ENCODE measurements around the gene KLHL2.
"Not testable (repeated sequence)": the region's sequence is repeated elsewhere in the genome, so short reads cannot be mapped to it uniquely, and the experiment has no call there.

Gene KLHL2

GRCh38 chr4:165248102-165248501, 40.7 kb downstream of the KLHL2 start:
- Histone ChIP-seq H3K27ac (no peak overlapping the region), H3K27me3 (ENCODE audit: control insufficient read depth, insufficient read depth, low read length) (no peaks in the 10 kb centered on the region), H3K9ac (no peak overlapping the region), H3K36me3 (ENCODE audit: control insufficient read depth, insufficient read depth, low read length) (no peaks in the 10 kb centered on the region), H3K4me1 (no peaks in the 10 kb centered on the region), H3K9me3 (ENCODE audit: control insufficient read depth, low read length) (no peaks in the 10 kb centered on the region), H3K4me3 (ENCODE audit: low read depth, low read length) (no peak overlapping the region), H2AFZ (no peak overlapping the region), H3K4me2 (ENCODE audit: low read length) (no peak overlapping the region), H3K79me2 (no peaks in the 10 kb centered on the region)
- no peak for TF ChIP-seq CTCF (IDR thresholded peaks at IDR 0.05)

DNA sequence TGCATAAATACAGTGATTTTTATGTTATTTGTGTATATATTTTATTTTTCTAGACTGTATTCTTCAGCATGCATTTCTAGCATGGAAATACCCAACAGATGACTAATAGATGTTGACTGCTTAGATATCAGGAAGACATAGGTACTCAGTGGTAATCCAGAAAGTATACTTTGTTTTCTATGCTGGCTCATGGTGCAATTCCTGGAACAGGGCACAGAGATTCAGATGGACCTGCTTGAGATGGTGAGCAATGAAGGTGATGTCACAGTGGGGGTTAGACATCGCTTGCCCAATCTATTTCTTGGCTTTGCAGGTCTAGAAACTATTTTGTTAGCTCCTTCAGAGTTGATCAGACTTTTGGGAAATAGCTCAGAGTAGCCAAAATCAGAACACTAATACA, 41.5 kb downstream of the KLHL2 start:
- H3K79me2 ChIP-seq; H3K4me3 ChIP-seq (ENCODE audit: low read depth, low read length); H2AFZ ChIP-seq; H3K27me3 ChIP-seq (ENCODE audit: control insufficient read depth, insufficient read depth, low read length); H3K9me3 ChIP-seq (ENCODE audit: control insufficient read depth, low read length); H3K9ac ChIP-seq; H3K4me2 ChIP-seq (ENCODE audit: low read length); H3K27ac ChIP-seq; H3K36me3 ChIP-seq (ENCODE audit: control insufficient read depth, insufficient read depth, low read length); H3K4me1 ChIP-seq: not testable (repeated sequence)

- H3K27ac ChIP-seq; H3K79me2 ChIP-seq; H3K4me3 ChIP-seq (ENCODE audit: low read depth, low read length); H3K36me3 ChIP-seq (ENCODE audit: control insufficient read depth, insufficient read depth, low read length); H3K27me3 ChIP-seq (ENCODE audit: control insufficient read depth, insufficient read depth, low read length); H3K9me3 ChIP-seq (ENCODE audit: control insufficient read depth, low read length); H3K9ac ChIP-seq; H3K4me1 ChIP-seq; H3K4me2 ChIP-seq (ENCODE audit: low read length); H2AFZ ChIP-seq: not testable (repeated sequence)
Observed at GRCh38 chr4:165254771-165255170, 47.4 kb downstream of the KLHL2 start.

DNA sequence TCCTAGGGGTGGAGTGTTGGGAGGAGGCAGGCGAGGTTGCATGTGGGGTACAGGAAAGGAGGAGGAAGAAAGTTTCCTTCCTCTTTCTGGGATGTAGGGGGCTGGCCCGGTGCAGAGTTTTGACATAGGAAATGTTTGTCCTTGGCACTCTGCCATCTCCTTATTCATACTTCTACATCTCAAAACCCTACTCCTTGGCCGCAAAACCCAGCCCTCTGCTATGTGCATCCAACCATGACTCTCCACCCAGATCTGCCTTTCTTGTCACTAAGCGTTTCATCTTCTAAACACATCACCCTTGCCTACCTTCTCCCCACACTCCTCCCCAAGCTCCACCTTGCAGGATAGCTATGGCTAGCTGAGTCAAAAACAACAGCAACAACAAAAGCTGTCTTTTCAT, 48.1 kb downstream of the KLHL2 start:
- H3K4me1 ChIP-seq; H3K27ac ChIP-seq; H3K79me2 ChIP-seq; H3K4me2 ChIP-seq (ENCODE audit: low read length); H3K27me3 ChIP-seq (ENCODE audit: control insufficient read depth, insufficient read depth, low read length); H3K9me3 ChIP-seq (ENCODE audit: control insufficient read depth, low read length); H3K4me3 ChIP-seq (ENCODE audit: low read depth, low read length); H3K9ac ChIP-seq; H2AFZ ChIP-seq; H3K36me3 ChIP-seq (ENCODE audit: control insufficient read depth, insufficient read depth, low read length): not testable (repeated sequence)

DNA sequence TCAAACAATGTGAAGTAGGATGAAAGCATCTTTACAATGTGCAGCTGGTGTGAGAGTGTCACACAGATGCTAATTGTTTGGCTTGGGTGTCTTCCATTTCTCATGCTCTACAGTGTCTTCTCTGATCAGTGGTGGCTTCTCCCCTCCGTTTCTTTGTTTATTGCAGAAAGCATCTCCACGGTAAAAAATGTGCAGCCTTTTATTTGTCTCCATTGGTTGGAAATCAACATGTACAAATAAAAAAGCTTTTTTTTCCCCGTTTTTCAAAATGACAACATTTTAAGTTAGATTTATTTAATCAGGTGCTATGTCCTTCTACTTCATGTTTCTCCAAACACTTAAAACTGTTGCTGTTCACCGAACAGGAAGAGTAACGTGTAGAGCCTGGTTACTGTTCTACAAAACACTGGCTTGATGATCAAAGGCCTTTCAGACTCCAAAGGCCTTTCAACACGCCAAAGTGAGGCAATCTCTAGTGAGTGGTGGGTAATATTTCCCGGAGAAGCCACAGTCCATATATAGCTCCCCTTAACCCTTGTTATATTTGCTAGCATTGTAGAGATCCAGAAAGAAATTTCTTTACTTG, 48.8 kb downstream of the KLHL2 start:
- not testable (repeated sequence) for H3K4me2 ChIP-seq (ENCODE audit: low read length); H3K4me3 ChIP-seq (ENCODE audit: low read depth, low read length); H3K4me1 ChIP-seq; H3K9me3 ChIP-seq (ENCODE audit: control insufficient read depth, low read length); H3K27ac ChIP-seq; H3K79me2 ChIP-seq; H3K27me3 ChIP-seq (ENCODE audit: control insufficient read depth, insufficient read depth, low read length); H3K36me3 ChIP-seq (ENCODE audit: control insufficient read depth, insufficient read depth, low read length); H3K9ac ChIP-seq; H2AFZ ChIP-seq

GRCh38 chr4:165259776-165260175, 52.4 kb downstream of the KLHL2 start:
- not testable (repeated sequence) for H3K79me2 ChIP-seq; H3K9ac ChIP-seq; H3K4me2 ChIP-seq (ENCODE audit: low read length); H3K36me3 ChIP-seq (ENCODE audit: control insufficient read depth, insufficient read depth, low read length); H3K4me3 ChIP-seq (ENCODE audit: low read depth, low read length); H3K27me3 ChIP-seq (ENCODE audit: control insufficient read depth, insufficient read depth, low read length); H3K4me1 ChIP-seq; H3K9me3 ChIP-seq (ENCODE audit: control insufficient read depth, low read length); H2AFZ ChIP-seq; H3K27ac ChIP-seq

GRCh38 chr4:165262306-165262705, 54.9 kb downstream of the KLHL2 start:
- H3K4me1 ChIP-seq; H3K4me2 ChIP-seq (ENCODE audit: low read length); H3K36me3 ChIP-seq (ENCODE audit: control insufficient read depth, insufficient read depth, low read length); H2AFZ ChIP-seq; H3K9ac ChIP-seq; H3K27me3 ChIP-seq (ENCODE audit: control insufficient read depth, insufficient read depth, low read length); H3K27ac ChIP-seq; H3K79me2 ChIP-seq; H3K4me3 ChIP-seq (ENCODE audit: low read depth, low read length); H3K9me3 ChIP-seq (ENCODE audit: control insufficient read depth, low read length): not testable (repeated sequence)

DNA sequence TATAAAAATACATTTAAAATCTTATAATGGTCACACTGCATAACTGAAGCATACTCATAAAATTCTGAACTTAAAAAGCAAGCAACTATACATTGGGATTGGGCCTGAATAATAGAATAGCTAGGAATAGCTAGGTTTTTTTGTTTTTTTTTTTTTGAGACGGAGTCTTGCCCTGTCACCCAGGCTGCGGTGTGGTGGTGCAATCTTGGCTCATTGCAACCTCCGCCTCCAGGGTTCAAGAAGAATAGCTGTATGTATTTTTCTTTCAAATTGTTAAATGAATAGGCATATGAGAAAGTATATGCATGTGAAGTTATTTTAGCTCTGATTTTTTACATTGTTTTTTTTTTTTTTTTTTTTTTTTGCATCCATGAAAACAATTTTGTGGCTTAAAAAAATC, 56.1 kb downstream of the KLHL2 start:
- H3K4me3 ChIP-seq (ENCODE audit: low read depth, low read length); H3K36me3 ChIP-seq (ENCODE audit: control insufficient read depth, insufficient read depth, low read length); H3K4me1 ChIP-seq; H2AFZ ChIP-seq; H3K27me3 ChIP-seq (ENCODE audit: control insufficient read depth, insufficient read depth, low read length); H3K79me2 ChIP-seq; H3K9ac ChIP-seq; H3K4me2 ChIP-seq (ENCODE audit: low read length); H3K9me3 ChIP-seq (ENCODE audit: control insufficient read depth, low read length); H3K27ac ChIP-seq: not testable (repeated sequence)

DNA sequence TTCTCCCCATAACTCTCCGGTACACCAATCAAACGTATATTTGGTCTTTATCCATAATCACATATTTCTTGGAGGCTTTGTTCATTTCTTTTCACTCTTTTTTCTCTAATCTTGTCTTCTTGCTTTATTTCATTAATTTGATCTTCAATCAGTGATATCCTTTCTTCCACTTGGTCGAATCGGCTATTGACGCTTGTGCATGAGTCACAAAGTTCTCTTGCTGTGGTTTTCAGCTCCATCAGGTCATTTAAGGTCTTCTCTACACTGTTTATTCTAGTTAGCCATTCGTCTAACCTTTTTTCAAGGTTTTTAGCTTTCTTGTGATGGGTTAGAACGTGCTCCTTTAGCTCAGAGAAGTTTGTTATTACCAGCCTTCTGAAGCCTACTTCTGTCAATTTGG, 62.6 kb downstream of the KLHL2 start:
- not testable (repeated sequence) for H3K9ac ChIP-seq; H3K9me3 ChIP-seq (ENCODE audit: control insufficient read depth, low read length); H3K4me3 ChIP-seq (ENCODE audit: low read depth, low read length); H3K27me3 ChIP-seq (ENCODE audit: control insufficient read depth, insufficient read depth, low read length); H3K27ac ChIP-seq; H3K36me3 ChIP-seq (ENCODE audit: control insufficient read depth, insufficient read depth, low read length); H3K4me2 ChIP-seq (ENCODE audit: low read length); H3K79me2 ChIP-seq; H3K4me1 ChIP-seq; H2AFZ ChIP-seq

GRCh38 chr4:165273443-165273842, 66.1 kb downstream of the KLHL2 start:
- H3K9ac ChIP-seq; H3K4me3 ChIP-seq (ENCODE audit: low read depth, low read length): not testable (repeated sequence)

GRCh38 chr4:165275357-165275756, 68.0 kb downstream of the KLHL2 start:
- not testable (repeated sequence) for H3K9me3 ChIP-seq (ENCODE audit: control insufficient read depth, low read length); H3K4me3 ChIP-seq (ENCODE audit: low read depth, low read length); H3K4me1 ChIP-seq; H3K79me2 ChIP-seq; H3K27ac ChIP-seq; H3K36me3 ChIP-seq (ENCODE audit: control insufficient read depth, insufficient read depth, low read length); H3K4me2 ChIP-seq (ENCODE audit: low read length); H2AFZ ChIP-seq; H3K9ac ChIP-seq; H3K27me3 ChIP-seq (ENCODE audit: control insufficient read depth, insufficient read depth, low read length)

More at GRCh38 chr4:165273443-165273842, 66.1 kb downstream of the KLHL2 start:
- not testable (repeated sequence) for H3K27me3 ChIP-seq (ENCODE audit: control insufficient read depth, insufficient read depth, low read length); H3K27ac ChIP-seq; H3K4me1 ChIP-seq; H3K4me2 ChIP-seq (ENCODE audit: low read length); H3K9me3 ChIP-seq (ENCODE audit: control insufficient read depth, low read length); H3K36me3 ChIP-seq (ENCODE audit: control insufficient read depth, insufficient read depth, low read length); H3K79me2 ChIP-seq; H2AFZ ChIP-seq

Data from parathyroid adenoma (tissue), 2 donors.